ENCODE measurements around the gene TXNRD1. TPM values are rescaled to one million over a fixed set of nuclear protein-coding genes. Genes with fewer than 3 reads are reported as not detected.
"Not testable (repeated sequence)": the region's sequence is repeated elsewhere in the genome, so short reads cannot be mapped to it uniquely, and the experiment has no call there.

TXNRD1 gene
- total RNA-seq, 2 donors from 2014 or later = 79.5 to 97.9 TPM

- DNase-seq (no peak), ATAC-seq (no peak)
- intact Hi-C loops (cut with DNase I, micrococcal nuclease) = loop anchor here in 1 of 2 donors (5.0 kb wide), 1 partner anchor 36 kb away; no protein-coding TSS in a partner anchor
Observed at GRCh38 chr12:104263580-104264358, 48.2 kb downstream of the TXNRD1 start.

GRCh38 chr12:104265436-104265835 is 49.9 kb downstream of the TXNRD1 start:
- ATAC-seq; intact Hi-C loops (cut with DNase I, micrococcal nuclease); DNase-seq: not testable (repeated sequence)

- DNase-seq (no peak), ATAC-seq (no peak)
- intact Hi-C loops (cut with DNase I, micrococcal nuclease) = no loop called here
Observed at GRCh38 chr12:104272938-104273337, 57.4 kb downstream of the TXNRD1 start.

GRCh38 chr12:104273503-104273902 is 57.9 kb downstream of the TXNRD1 start:
- ATAC-seq = no peak
- intact Hi-C loops (cut with DNase I, micrococcal nuclease) = no loop called here
- DNase-seq = no peak

GRCh38 chr12:104274811-104275210 is 59.2 kb downstream of the TXNRD1 start:
- intact Hi-C loops (cut with DNase I, micrococcal nuclease) = no loop called here
- ATAC-seq = no peak
- no peak for DNase-seq

- ATAC-seq (no peak), DNase-seq (no peak)
- intact Hi-C loops (cut with DNase I, micrococcal nuclease) = no loop called here
Observed at GRCh38 chr12:104275689-104276088, 60.1 kb downstream of the TXNRD1 start.

GRCh38 chr12:104276273-104277131 is 60.9 kb downstream of the TXNRD1 start:
- peak; percentile 49 for ATAC-seq
- peak in 1 of 2 donors; percentile 30 for DNase-seq
- intact Hi-C loops (cut with DNase I, micrococcal nuclease) = no loop called here

GRCh38 chr12:104279164-104279563 is 63.6 kb downstream of the TXNRD1 start:
- intact Hi-C loops (cut with DNase I, micrococcal nuclease) = no loop called here
- ATAC-seq = no peak
- no peak for DNase-seq

- ATAC-seq = no peak
- no peak for DNase-seq
- intact Hi-C loops (cut with DNase I, micrococcal nuclease) = loop anchor here in 1 of 2 donors (5.0 kb wide), 1 partner anchor 58 kb away; no protein-coding TSS in a partner anchor
Observed at GRCh38 chr12:104280111-104280510, 64.5 kb downstream of the TXNRD1 start.

- no peak for DNase-seq
- no peak for ATAC-seq
- intact Hi-C loops (cut with DNase I, micrococcal nuclease) = loop anchor here in 1 of 2 donors (5.0 kb wide), 1 partner anchor 59 kb away; no protein-coding TSS in a partner anchor
Observed at GRCh38 chr12:104280717-104281458, 65.3 kb downstream of the TXNRD1 start.

- DNase-seq (no peak), ATAC-seq (no peak)
- intact Hi-C loops (cut with DNase I, micrococcal nuclease) = loop anchor here in 1 of 2 donors (5.0 kb wide), 1 partner anchor 59 kb away; no protein-coding TSS in a partner anchor
Observed at GRCh38 chr12:104281636-104282035, 66.1 kb downstream of the TXNRD1 start.

GRCh38 chr12:104282109-104282508 is 66.5 kb downstream of the TXNRD1 start:
- DNase-seq = no peak
- ATAC-seq = no peak
- intact Hi-C loops (cut with DNase I, micrococcal nuclease) = loop anchor here in 1 of 2 donors (5.0 kb wide), 1 partner anchor 60 kb away; no protein-coding TSS in a partner anchor

- ATAC-seq (peak; percentile 58), DNase-seq (peak; percentile 56 to 58)
- intact Hi-C loops (cut with DNase I, micrococcal nuclease) = no loop called here
Observed at GRCh38 chr12:104285740-104286515, 70.3 kb downstream of the TXNRD1 start.

- ATAC-seq (peak; percentile 82), DNase-seq (peak; percentile 95 to 96)
- intact Hi-C loops (cut with DNase I, micrococcal nuclease) = no loop called here
Observed at GRCh38 chr12:104286516-104287482, 71.2 kb downstream of the TXNRD1 start.

GRCh38 chr12:104288635-104289274 is 73.2 kb downstream of the TXNRD1 start:
- DNase-seq = peak; percentile 87 to 89
- peak; percentile 75 for ATAC-seq
- intact Hi-C loops (cut with DNase I, micrococcal nuclease) = no loop called here

- intact Hi-C loops (cut with DNase I, micrococcal nuclease) = no loop called here
- ATAC-seq = no peak
- DNase-seq = no peak
Observed at GRCh38 chr12:104290320-104290719, 74.7 kb downstream of the TXNRD1 start.

GRCh38 chr12:104290855-104291254 is 75.3 kb downstream of the TXNRD1 start:
- DNase-seq (no peak), ATAC-seq (no peak)
- intact Hi-C loops (cut with DNase I, micrococcal nuclease) = no loop called here

All from left colon (tissue), 2 donors.